H9 (cell line): ENCODE measurements around the gene ROBO2. TPM values are rescaled to one million over a fixed set of nuclear protein-coding genes. Genes with fewer than 3 reads are reported as not detected.

Source experiments
- DNase-seq: peaks from one replicate; pipeline ENCODE4 v3.0.0-alpha.2; 2017
- H2AFZ ChIP-seq: one replicate; pipeline ENCODE4 v1.6.1; 2013; ENCODE audit warnings: mild to moderate bottlenecking, low read length, control low read depth, moderate library complexity
- H2AK5ac ChIP-seq: 2 replicates; pipeline ENCODE4 v1.6.1; 2013; ENCODE audit warnings: low read length, control low read depth, mixed read lengths; ENCODE audit not compliant: insufficient read length
- H2BK120ac ChIP-seq: one replicate; pipeline ENCODE4 v1.6.1; 2013; ENCODE audit warnings: low read depth, mild to moderate bottlenecking, low read length, control low read depth, inconsistent platforms; ENCODE audit not compliant: poor library complexity, severe bottlenecking
- H2BK12ac ChIP-seq: 2 replicates; pipeline ENCODE4 v1.6.1; 2013; ENCODE audit warnings: low read length, control low read depth, mixed read lengths, low read depth; ENCODE audit not compliant: insufficient read length
- H2BK15ac ChIP-seq: 2 replicates; pipeline ENCODE4 v1.6.1; 2013; ENCODE audit warnings: low read depth, low read length, control low read depth
- H2BK20ac ChIP-seq: one replicate; pipeline ENCODE4 v1.6.1; 2013; ENCODE audit warnings: low read depth, mild to moderate bottlenecking, low read length, control low read depth, inconsistent platforms; ENCODE audit not compliant: poor library complexity, severe bottlenecking
- H2BK5ac ChIP-seq: 2 replicates; pipeline ENCODE4 v1.6.1; 2013; ENCODE audit warnings: low read length, control low read depth, mixed read lengths; ENCODE audit not compliant: insufficient read length
- H3K14ac ChIP-seq: 2 replicates; pipeline ENCODE4 v1.6.1; 2013; ENCODE audit warnings: low read length, control low read depth; ENCODE audit not compliant: insufficient read depth
- H3K18ac ChIP-seq: 2 replicates; pipeline ENCODE4 v1.6.1; 2013; ENCODE audit warnings: low read depth, mild to moderate bottlenecking, mixed read lengths, low read length, control low read depth; ENCODE audit not compliant: insufficient read length
- H3K23ac ChIP-seq: 2 replicates; pipeline ENCODE4 v1.6.1; 2013; ENCODE audit warnings: low read length, control low read depth, mixed read lengths, low read depth; ENCODE audit not compliant: insufficient read length
- H3K23me2 ChIP-seq: 2 replicates; pipeline ENCODE4 v1.6.1; 2013; ENCODE audit warnings: low read depth, mild to moderate bottlenecking, mixed read lengths, low read length, control low read depth; ENCODE audit not compliant: insufficient read length, poor library complexity, severe bottlenecking
- H3K27ac ChIP-seq: 2 replicates; pipeline ENCODE4 v1.5.1; 2013; ENCODE audit warnings: low read length, control low read depth, mixed read lengths, low read depth; ENCODE audit not compliant: insufficient read length
- H3K27me3 ChIP-seq: 2 replicates; pipeline ENCODE4 v1.6.1; 2013; ENCODE audit warnings: low read length, control low read depth, inconsistent platforms; ENCODE audit not compliant: insufficient read depth
- H3K4ac ChIP-seq: 2 replicates; pipeline ENCODE4 v1.6.1; 2013; ENCODE audit warnings: low read depth, mild to moderate bottlenecking, control low read depth, inconsistent platforms, low read length, moderate library complexity
- H3K4me1 ChIP-seq: 2 replicates; pipeline ENCODE4 v1.6.1; 2013; ENCODE audit warnings: low read length, control low read depth, inconsistent platforms; ENCODE audit not compliant: insufficient read depth
- H3K4me2 ChIP-seq: 2 replicates; pipeline ENCODE4 v1.6.1; 2013; ENCODE audit warnings: low read length, control low read depth, mixed read lengths; ENCODE audit not compliant: insufficient read length, insufficient read depth
- H3K56ac ChIP-seq: 2 replicates; pipeline ENCODE4 v1.6.1; 2013; ENCODE audit warnings: low read depth, mild to moderate bottlenecking, mixed read lengths, low read length, control low read depth; ENCODE audit not compliant: insufficient read length
- H3K79me1 ChIP-seq: 2 replicates; pipeline ENCODE4 v1.6.1; 2013; ENCODE audit warnings: low read depth, mild to moderate bottlenecking, moderate library complexity, low read length, control low read depth, inconsistent platforms; ENCODE audit not compliant: insufficient read depth, poor library complexity, severe bottlenecking
- H3K79me2 ChIP-seq: 2 replicates; pipeline ENCODE4 v1.6.1; 2013; ENCODE audit warnings: low read length, control low read depth, inconsistent platforms; ENCODE audit not compliant: insufficient read depth
- H3K9ac ChIP-seq: 2 replicates; pipeline ENCODE4 v1.6.1; 2013; ENCODE audit warnings: low read length, control low read depth, mixed read lengths; ENCODE audit not compliant: insufficient read length; ENCODE audit errors: extremely low read depth
- H3K9me3 ChIP-seq: one replicate; pipeline ENCODE4 v1.6.1; 2013; ENCODE audit warnings: low read depth, low read length, inconsistent platforms; ENCODE audit not compliant: control insufficient read depth
- H3T11ph ChIP-seq: one replicate; pipeline ENCODE4 v1.6.1; 2013; ENCODE audit warnings: mild to moderate bottlenecking, low read length, control low read depth, inconsistent platforms
- H4K20me1 ChIP-seq: one replicate; pipeline ENCODE4 v1.6.1; 2013; ENCODE audit not compliant: control insufficient read depth, insufficient read length, insufficient read depth
- H4K5ac ChIP-seq: 2 replicates; pipeline ENCODE4 v1.6.1; 2013; ENCODE audit warnings: low read depth, mild to moderate bottlenecking, mixed read lengths, low read length, control low read depth; ENCODE audit not compliant: insufficient read length
- H4K8ac ChIP-seq: replicated peaks from 2 replicates; pipeline ENCODE4 v1.6.1; 2013; ENCODE audit warnings: low read length, control low read depth, mixed read lengths, low read depth; ENCODE audit not compliant: insufficient read length
- H4K91ac ChIP-seq: 2 replicates; pipeline ENCODE4 v1.6.1; 2013; ENCODE audit warnings: low read depth, mild to moderate bottlenecking, moderate library complexity, mixed read lengths, low read length, control low read depth; ENCODE audit not compliant: insufficient read length
- H3K27ac Mint-ChIP-seq, 3 experiments: 2 replicates in 2 of 3; 3 replicates in 1 of 3; pipeline ENCODE4 v1.8.0; 2020 to 2021; ENCODE audit warnings: mixed read lengths in 3 of 3, mild to moderate bottlenecking in 1 of 3, moderate library complexity in 1 of 3
- H3K27me3 Mint-ChIP-seq: 2 replicates; pipeline ENCODE4 v1.8.0; 2021; ENCODE audit warnings: low read depth, mild to moderate bottlenecking, moderate library complexity, mixed read lengths
- H3K36me3 Mint-ChIP-seq, 3 experiments: 2 replicates in 2 of 3; 3 replicates in 1 of 3; pipeline ENCODE4 v1.8.0; 2020 to 2021; ENCODE audit warnings: low read depth in 3 of 3, mixed read lengths in 3 of 3; ENCODE audit not compliant: insufficient read depth in 1 of 3
- H3K4me1 Mint-ChIP-seq, 2 experiments: 2 replicates each; pipeline ENCODE4 v1.8.0; 2020; ENCODE audit warnings: mixed read lengths in 2 of 2
- H3K4me3 Mint-ChIP-seq, 2 experiments: 2 replicates in 1 of 2; 3 replicates in 1 of 2; pipeline ENCODE4 v1.8.0; 2020 to 2021; ENCODE audit warnings: mild to moderate bottlenecking in 2 of 2, mixed read lengths in 2 of 2, moderate library complexity in 1 of 2
- H3K9me3 Mint-ChIP-seq, 2 experiments: 2 replicates in 1 of 2; 3 replicates in 1 of 2; pipeline ENCODE4 v1.8.0; 2020; ENCODE audit warnings: mild to moderate bottlenecking in 2 of 2, mixed read lengths in 2 of 2, moderate library complexity in 1 of 2
- CTCF ChIP-seq: fragments of 200-600 bp; sonication (generic); conservative IDR thresholded peaks from 3 replicates; pipeline ENCODE4 v1.8.0; 2021; ENCODE audit warnings: antibody characterized with exemption, mild to moderate bottlenecking
- WGBS: extraction: QIAGEN DNeasy Blood & Tissue Kit; methylation state at CpG from one replicate; pipeline ENCODE4 v1.1.7; 2013; ENCODE audit warnings: missing lambda C conversion rate, low lambda C conversion rate, mixed read lengths; ENCODE audit not compliant: insufficient read length; ENCODE audit errors: extremely low coverage; 5-methylcytosine and 5-hydroxymethylcytosine counted together
- total RNA-seq: library from RNA; stranded (reverse); gene quantifications from 2 replicates; pipeline ENCODE4 v1.2.1, GENCODE V29; 2021

ROBO2 gene
- total RNA-seq, 1 experiment from 2014 or later: 2.3 TPM

- no peak overlapping the region for H4K91ac ChIP-seq
- H3K9me3 ChIP-seq: no peaks in the 10 kb centered on the region
- no peak overlapping the region for H2BK15ac ChIP-seq
- Mint-ChIP-seq H3K36me3 (peaks cover 0 to 2% (median 0%) of the 10 kb centered on the region in 3 experiments; a peak in 1 of 7 replicates), H3K4me3 (no peak overlapping the region), H3K27me3 (no peaks in the 10 kb centered on the region), H3K4me1 (peaks cover 19 to 26% of the 10 kb centered on the region in 2 experiments), H3K9me3 (peaks cover 0 to 2% of the 10 kb centered on the region in 2 experiments; a peak in 3 of 5 replicates), H3K27ac (0 out of 7 replicates have a peak overlapping the region, but pooled peaks of 1 of the 3 experiments have one; percentile 12)
- H3K23me2 ChIP-seq: no peaks in the 10 kb centered on the region
- no peak overlapping the region for H2BK20ac ChIP-seq
- no peaks in the 10 kb centered on the region for H3K79me2 ChIP-seq
- no peak overlapping the region for H2AK5ac ChIP-seq
- H3K4ac ChIP-seq: no peak overlapping the region
- H3K23ac ChIP-seq: no peak overlapping the region
- no peak overlapping the region for H3K27ac ChIP-seq
- no peak overlapping the region for H4K8ac ChIP-seq
- H3K9ac ChIP-seq: no peak overlapping the region
- no peak for DNase-seq
- H3K14ac ChIP-seq: no peak overlapping the region
- H3K56ac ChIP-seq: no peak overlapping the region
- H2BK12ac ChIP-seq: no peak overlapping the region
- no peak overlapping the region for H4K5ac ChIP-seq
- no peaks in the 10 kb centered on the region for H3K27me3 ChIP-seq
- no peak overlapping the region for H3K4me2 ChIP-seq
- no peaks in the 10 kb centered on the region for H3K79me1 ChIP-seq
- WGBS: no CpG with 5 or more reads among the region's 4 CpGs
- H2BK5ac ChIP-seq: no peak overlapping the region
- H3T11ph ChIP-seq: no peak overlapping the region
- H2AFZ ChIP-seq: no peak overlapping the region
- no peak overlapping the region for H2BK120ac ChIP-seq
- H4K20me1 ChIP-seq: no peaks in the 10 kb centered on the region
- H3K4me1 ChIP-seq: peaks cover 4% of the 10 kb centered on the region; the same call in 1 of the 2 replicates
- TF ChIP-seq CTCF: no peak
- H3K18ac ChIP-seq: no peak overlapping the region
Measured at GRCh38 chr3:77541203-77541922, 501.5 kb downstream of the ROBO2 start.
